GM12878 (cell line): ENCODE results near the gene SETMAR. TPM values are rescaled to one million over a fixed set of nuclear protein-coding genes. Genes with fewer than 3 reads are reported as not detected.

ENCODE experiments used
- ATAC-seq: fragments of 200-7000 bp; cut with Tn5 transposase; 3 replicates; pipeline ENCODE4 v1.9.1; 2020; ENCODE audit warnings: mild to moderate bottlenecking, moderate library complexity
- BruUV-seq: library from RNA; stranded (reverse); fragments of 400-500 nt; replicated peaks from 2 replicates; lab custom pipeline; 2021; lab: Mats Ljungman, UMichigan
- CTCF ChIA-PET: fragments of 300-600 bp; sonication (Branson Sonifier 250); formaldehyde crosslinking; extraction: SDS; loops from one replicate; lab custom pipeline; 2021; ENCODE audit warnings: inconsistent platforms; lab: Yijun Ruan, JAX
- POLR2A ChIA-PET: fragments of 350-600 bp; formaldehyde crosslinking; extraction: SDS; loops from one replicate; lab custom pipeline; 2021; ENCODE audit warnings: inconsistent platforms; lab: Charles Lee
- RAD21 ChIA-PET: fragments of 300-600 bp; sonication (Branson Sonifier 250); formaldehyde crosslinking; loops from one replicate; lab custom pipeline; 2023; ENCODE audit warnings: antibody characterized with exemption; ENCODE audit not compliant: unreplicated experiment; lab: Charles Lee
- SMC1A ChIA-PET: fragments of 300-600 bp; sonication (Branson Sonifier 250); formaldehyde crosslinking; loops from one replicate; lab custom pipeline; 2023; ENCODE audit not compliant: unreplicated experiment, uncharacterized antibody; lab: Charles Lee
- DNase-seq: peaks from one replicate; pipeline ENCODE4 v3.0.0-alpha.2; 2011; ENCODE audit warnings: low read depth, low spot score
- FAIRE-seq: peaks from 3 replicates; lab custom pipeline; 2011; peaks lifted over from hg19 to GRCh38; lab: Jason Lieb, UNC
- H2AFZ ChIP-seq: 2 replicates; pipeline ENCODE4 v1.6.0; 2011; ENCODE audit warnings: low read depth, low read length, control low read depth; ENCODE audit not compliant: control insufficient read depth
- H3K27ac ChIP-seq: 2 replicates; pipeline ENCODE4 v1.5.1; 2011; ENCODE audit warnings: control low read depth; ENCODE audit not compliant: control insufficient read depth, insufficient read depth
- H3K27me3 ChIP-seq, 2 experiments: replicated peaks in 1 of 2; 2 replicates each; pipeline versions ENCODE4 v1.6.0 to v1.6.1; 2011; ENCODE audit warnings: low read length in 1 of 2; ENCODE audit not compliant: control insufficient read depth in 2 of 2, insufficient read depth in 2 of 2
- H3K36me3 ChIP-seq, 2 experiments: 2 replicates each; pipeline ENCODE4 v1.5.1; 2011; ENCODE audit warnings: low read length in 1 of 2; ENCODE audit not compliant: control insufficient read depth in 2 of 2, insufficient read depth in 2 of 2
- H3K4me1 ChIP-seq: 2 replicates; pipeline ENCODE4 v1.6.1; 2011; ENCODE audit warnings: mild to moderate bottlenecking, low read length, moderate library complexity, mixed read lengths; ENCODE audit not compliant: control insufficient read depth, insufficient read depth
- H3K4me2 ChIP-seq: 2 replicates; pipeline ENCODE4 v1.6.0; 2011; ENCODE audit warnings: control low read depth; ENCODE audit not compliant: control insufficient read depth, insufficient read depth
- H3K4me3 ChIP-seq: fragments of 200-600 bp; sonication (generic); 2 replicates; pipeline ENCODE4 v1.5.1; 2016
- H3K79me2 ChIP-seq: 2 replicates; pipeline ENCODE4 v1.6.0; 2011; ENCODE audit warnings: low read length; ENCODE audit not compliant: control insufficient read depth, insufficient read depth
- H3K9ac ChIP-seq: 2 replicates; pipeline ENCODE4 v1.8.0; 2011; ENCODE audit warnings: low read length, control low read depth, mixed read lengths; ENCODE audit not compliant: control insufficient read depth, insufficient read depth
- H3K9me3 ChIP-seq: replicated peaks from 3 replicates; pipeline ENCODE4 v1.5.1; 2011; ENCODE audit warnings: mild to moderate bottlenecking, low read length; ENCODE audit not compliant: control insufficient read depth, insufficient read depth
- H4K20me1 ChIP-seq: 2 replicates; pipeline ENCODE4 v1.6.0; 2011; ENCODE audit not compliant: control insufficient read depth, insufficient read depth
- JUNB ChIP-seq: IDR thresholded peaks from 2 replicates; pipeline ENCODE4 v1.6.1; 2016; ENCODE audit warnings: antibody characterized with exemption, mild to moderate bottlenecking
- MTA3 ChIP-seq: IDR thresholded peaks from 2 replicates; pipeline ENCODE4 v1.6.1; 2012; ENCODE audit warnings: low read length, inconsistent platforms, borderline replicate concordance
- MYC ChIP-seq: IDR thresholded peaks from 2 replicates; pipeline ENCODE4 v1.6.1; 2011; ENCODE audit warnings: mild to moderate bottlenecking, low read length, moderate library complexity, inconsistent platforms; ENCODE audit not compliant: insufficient read depth, insufficient replicate concordance, insufficient read length, severe bottlenecking
- RAD51 ChIP-seq: fragments of 450-650 bp; IDR thresholded peaks from 2 replicates; pipeline ENCODE4 v1.6.1; 2016; ENCODE audit warnings: moderate library complexity, mild to moderate bottlenecking, inconsistent platforms
- RELB ChIP-seq: fragments of 450-650 bp; IDR thresholded peaks from 2 replicates; pipeline ENCODE4 v1.6.1; 2017; ENCODE audit warnings: low read depth, mild to moderate bottlenecking, moderate library complexity
- SIN3A ChIP-seq: IDR thresholded peaks from 2 replicates; pipeline ENCODE4 v1.6.1; 2012; ENCODE audit warnings: low read depth, low read length, improper control_type of control experiment
- SMAD5 ChIP-seq: IDR thresholded peaks from 2 replicates; pipeline ENCODE4 v1.6.1; 2016; ENCODE audit warnings: antibody characterized with exemption, low read depth
- SREBF1 ChIP-seq: IDR thresholded peaks from 2 replicates; pipeline ENCODE4 v1.6.1; 2012; ENCODE audit warnings: mild to moderate bottlenecking, low read length
- ZNF622 ChIP-seq: fragments of 450-650 bp; IDR thresholded peaks from 2 replicates; pipeline ENCODE4 v1.6.1; 2017; ENCODE audit warnings: mild to moderate bottlenecking, inconsistent platforms
- ZSCAN29 ChIP-seq: fragments of 450-650 bp; IDR thresholded peaks from 2 replicates; pipeline ENCODE4 v1.6.1; 2017; ENCODE audit warnings: mild to moderate bottlenecking, moderate library complexity
- WGBS: methylation state at CpG from one replicate; pipeline ENCODE4 v1.1.6; 2016; ENCODE audit warnings: low lambda C conversion rate; ENCODE audit not compliant: insufficient replicate concordance, insufficient coverage; ENCODE audit errors: missing lambda C conversion rate; 5-methylcytosine and 5-hydroxymethylcytosine counted together
- in situ Hi-C: fragments of 300-500 bp; cut with MboI; formaldehyde crosslinking; loops from 9 replicates; pipeline ENCODE4 v1.14.3; 2018; ENCODE audit warnings: mixed read lengths
- intact Hi-C: fragments of 100-400 bp; cut with micrococcal nuclease; formaldehyde crosslinking; loops from one replicate; pipeline ENCODE4 v1.14.2; 2022; ENCODE audit not compliant: unreplicated experiment
- polyA plus RNA-seq, 11 experiments: library from polyadenylated mRNA; depleted of rRNA in 4 of 11; unstranded in 6 of 11; stranded (reverse) in 5 of 11; fragments of >200 nt; fragmentation: Nextera tagmentation in 4 of 11; fragmentation: Illumina TruSeq in 1 of 11; extraction: Ambion mirVana in 4 of 11; extraction: Trizol in 1 of 11; gene quantifications; 1 replicate in 1 of 11; 2 replicates in 10 of 11; pipeline versions ENCODE4 v1.2.1 to v1.2.3, GENCODE V29; 2011 to 2016; ENCODE audit warnings: inconsistent platforms in 2 of 11, missing spikeins in 2 of 11, low read depth in 1 of 11
- total RNA-seq, 4 experiments: library from RNA; depleted of rRNA in 3 of 4; stranded (reverse); fragments of >200 nt in 3 of 4; fragmentation: Illumina TruSeq in 1 of 4; extraction: Trizol in 1 of 4; gene quantifications; 2 replicates each; pipeline versions ENCODE4 v1.2.1 to v1.2.3, GENCODE V29; 2013 to 2021

Gene SETMAR
- total and polyA plus RNA-seq, 10 of the 15 experiments (the other 5 are each of a cell fraction or from before 2014, with no cell fraction given): 7.1 to 25.1 (median 20.3) TPM

GRCh38 chr3:4359805-4360502 is 56.8 kb downstream of the SETMAR start (continued):
- no peak for TF ChIP-seq MTA3
- TF ChIP-seq, all 136 proteins: peak for 0

DNA sequence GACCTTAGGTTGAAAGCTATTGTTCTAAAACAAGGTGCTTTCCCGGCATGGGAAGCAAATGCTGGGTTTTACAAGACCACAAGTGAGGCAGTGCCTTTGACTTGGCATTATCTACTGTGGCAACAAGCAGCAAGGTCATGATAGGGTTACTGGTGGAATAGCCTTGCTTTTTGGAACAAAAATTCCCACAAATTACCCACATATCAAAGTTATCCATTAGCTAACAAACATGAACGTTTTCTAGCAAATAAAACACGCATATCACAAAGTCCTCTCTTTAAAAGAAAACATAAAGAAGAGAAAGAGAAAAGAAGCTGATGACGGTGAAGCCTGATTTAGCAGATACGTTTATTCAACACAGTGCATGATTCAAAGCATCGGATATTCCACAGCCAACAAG is 57.6 kb downstream of the SETMAR start:
- ATAC-seq: no peak
- ChIA-PET SMC1A (interaction anchor here (1.0 to 2.0 kb wide), 3 partner anchors 10 to 135 kb away, joined by 3 to 6 read pairs (median 3); no protein-coding TSS in a partner anchor), CTCF (interaction anchor here (1.0 to 1.6 kb wide), 5 partner anchors 10 to 1161 kb away, joined by 3 to 7 read pairs (median 4); no protein-coding TSS in a partner anchor), POLR2A (no interaction called here), RAD21 (interaction anchor here (1.0 to 1.1 kb wide), 3 partner anchors 10 to 109 kb away, joined by 3 to 4 read pairs (median 3); no protein-coding TSS in a partner anchor)
- WGBS: 86% methylated on average over 6 of the region's 6 CpGs
- FAIRE-seq: no peak
- no peaks in the 10 kb centered on the region for H3K4me1 ChIP-seq
- H3K79me2 ChIP-seq: no peaks in the 10 kb centered on the region
- no TSS peak for BruUV-seq
- intact Hi-C loops: no loop called here
- H4K20me1 ChIP-seq: no peaks in the 10 kb centered on the region
- H3K9me3 ChIP-seq: no peaks in the 10 kb centered on the region; the same call in 2 of the 3 replicates
- in situ Hi-C loops: no loop called here
- no peak for TF ChIP-seq SMAD5
- TF ChIP-seq RAD51: no peak
- no peak for TF ChIP-seq ZSCAN29
- TF ChIP-seq JUNB: no peak
- TF ChIP-seq SREBF1: no peak
- no peak for TF ChIP-seq MYC
- no peak for TF ChIP-seq RELB
- no peak for TF ChIP-seq SIN3A
- TF ChIP-seq ZNF622: no peak
- no peak for DNase-seq
- no peak overlapping the region for H3K4me3 ChIP-seq
- H3K9ac ChIP-seq: no peak overlapping the region
- no peak overlapping the region for H3K27ac ChIP-seq
- no peak overlapping the region for H2AFZ ChIP-seq
- H3K36me3 ChIP-seq: no peaks in the 10 kb centered on the region; a peak in 1 of 4 replicates
- H3K27me3 ChIP-seq: no peaks in the 10 kb centered on the region
- H3K4me2 ChIP-seq: no peak overlapping the region
